GM12878 (cell line): ENCODE data around the gene SSR2. TPM values are rescaled to one million over a fixed set of nuclear protein-coding genes. Genes with fewer than 3 reads are reported as not detected.

Source experiments
- CEBPB ChIP-seq, 2 experiments: fragments of 150-350 bp in 1 of 2; IDR thresholded peaks; 2 replicates each; pipeline ENCODE4 v1.6.1; 2012 to 2014; ENCODE audit warnings: low read depth in 2 of 2, low read length in 2 of 2, borderline replicate concordance in 1 of 2, inconsistent platforms in 1 of 2
- CHD1 ChIP-seq: IDR thresholded peaks from 2 replicates; pipeline ENCODE4 v1.6.1; 2012; ENCODE audit warnings: low read depth, low read length, improper control_type of control experiment
- EP300 ChIP-seq, 2 experiments: fragments of 150-350 bp in 1 of 2; IDR thresholded peaks; 2 replicates each; pipeline ENCODE4 v1.6.1; 2011 to 2012; ENCODE audit warnings: low read depth in 2 of 2, low read length in 2 of 2, borderline replicate concordance in 1 of 2, improper control_type of control experiment in 1 of 2, inconsistent platforms in 1 of 2; ENCODE audit not compliant: control insufficient read depth in 1 of 2
- ETV6 ChIP-seq, 2 experiments: fragments of 450-650 bp in 1 of 2; IDR thresholded peaks in 1 of 2; conservative IDR thresholded peaks in 1 of 2; 2 replicates each; pipeline ENCODE4 v1.6.1; 2014; ENCODE audit warnings: antibody characterized with exemption in 1 of 2, borderline replicate concordance in 1 of 2, low read depth in 1 of 2, mild to moderate bottlenecking in 1 of 2, moderate library complexity in 1 of 2
- GATAD2B ChIP-seq: fragments of 450-650 bp; conservative IDR thresholded peaks from 2 replicates; pipeline ENCODE4 v1.6.1; 2017; ENCODE audit warnings: low read depth, mild to moderate bottlenecking, moderate library complexity
- NBN ChIP-seq: fragments of 450-650 bp; IDR thresholded peaks from 2 replicates; pipeline ENCODE4 v1.6.1; 2016
- NFIC ChIP-seq: IDR thresholded peaks from 2 replicates; pipeline ENCODE4 v1.6.1; 2012; ENCODE audit warnings: low read depth, mild to moderate bottlenecking, inconsistent platforms, low read length, moderate library complexity
- NFXL1 ChIP-seq: fragments of 450-650 bp; IDR thresholded peaks from 2 replicates; pipeline ENCODE4 v1.6.1; 2017; ENCODE audit warnings: antibody characterized with exemption, mild to moderate bottlenecking, borderline replicate concordance
- NRF1 ChIP-seq: conservative IDR thresholded peaks from 2 replicates; pipeline ENCODE4 v1.6.1; 2011; ENCODE audit warnings: mild to moderate bottlenecking, low read depth, low read length, improper control_type of control experiment
- POLR2AphosphoS2 ChIP-seq: IDR thresholded peaks from 2 replicates; pipeline ENCODE4 v1.6.1; 2011; ENCODE audit warnings: low read depth, mild to moderate bottlenecking, low read length, improper control_type of control experiment, moderate library complexity
- SMAD1 ChIP-seq: fragments of 450-650 bp; IDR thresholded peaks from 2 replicates; pipeline ENCODE4 v1.6.1; 2018; ENCODE audit warnings: mild to moderate bottlenecking, low read depth; ENCODE audit not compliant: partially characterized antibody
- SREBF2 ChIP-seq: IDR thresholded peaks from 2 replicates; pipeline ENCODE4 v1.6.1; 2012; ENCODE audit warnings: mild to moderate bottlenecking, low read length
- STAT1 ChIP-seq: fragments of 450-650 bp; conservative IDR thresholded peaks from 2 replicates; pipeline ENCODE4 v1.6.1; 2014; ENCODE audit warnings: antibody characterized with exemption, mild to moderate bottlenecking
- SUZ12 ChIP-seq: fragments of 200-600 bp; sonication (generic); IDR thresholded peaks from one replicate; pipeline ENCODE4 v1.6.1; 2018; ENCODE audit warnings: antibody characterized with exemption, mild to moderate bottlenecking; ENCODE audit not compliant: unreplicated experiment
- TARDBP ChIP-seq: IDR thresholded peaks from 2 replicates; pipeline ENCODE4 v1.6.1; 2016; ENCODE audit warnings: borderline replicate concordance
- TCF7 ChIP-seq: IDR thresholded peaks from 2 replicates; pipeline ENCODE4 v1.6.1; 2014; ENCODE audit warnings: antibody characterized with exemption, borderline replicate concordance
- ZNF384 ChIP-seq: IDR thresholded peaks from 2 replicates; pipeline ENCODE4 v1.6.1; 2012; ENCODE audit warnings: low read depth, mild to moderate bottlenecking, low read length, improper control_type of control experiment, borderline replicate concordance
- ZZZ3 ChIP-seq: IDR thresholded peaks from 2 replicates; pipeline ENCODE4 v1.6.1; 2011; ENCODE audit warnings: low read depth; ENCODE audit not compliant: control insufficient read depth, insufficient read length
- polyA plus RNA-seq, 11 experiments: library from polyadenylated mRNA; depleted of rRNA in 4 of 11; unstranded in 6 of 11; stranded (reverse) in 5 of 11; fragments of >200 nt; fragmentation: Nextera tagmentation in 4 of 11; fragmentation: Illumina TruSeq in 1 of 11; extraction: Ambion mirVana in 4 of 11; extraction: Trizol in 1 of 11; gene quantifications; 1 replicate in 1 of 11; 2 replicates in 10 of 11; pipeline versions ENCODE4 v1.2.1 to v1.2.3, GENCODE V29; 2011 to 2016; ENCODE audit warnings: inconsistent platforms in 2 of 11, missing spikeins in 2 of 11, low read depth in 1 of 11
- total RNA-seq, 4 experiments: library from RNA; depleted of rRNA in 3 of 4; stranded (reverse); fragments of >200 nt in 3 of 4; fragmentation: Illumina TruSeq in 1 of 4; extraction: Trizol in 1 of 4; gene quantifications; 2 replicates each; pipeline versions ENCODE4 v1.2.1 to v1.2.3, GENCODE V29; 2013 to 2021
- TF ChIP-seq, protein P1 (sequence below): IDR thresholded peaks from 2 replicates; pipeline ENCODE4 v1.6.1; 2012; ENCODE audit warnings: low read depth, low read length, improper control_type of control experiment
- TF ChIP-seq, protein P2 (sequence below): fragments of 450-650 bp; formaldehyde crosslinking; IDR thresholded peaks from 2 replicates; pipeline ENCODE4 v1.5.0; 2022; ENCODE audit warnings: mild to moderate bottlenecking, missing genetic modification characterization
- TF ChIP-seq, protein P3 (sequence below): IDR thresholded peaks from 2 replicates; pipeline ENCODE4 v1.6.1; 2011; ENCODE audit warnings: borderline replicate concordance, low read depth, mild to moderate bottlenecking, moderate library complexity, low read length; ENCODE audit not compliant: insufficient read depth, poor library complexity, severe bottlenecking
- TF ChIP-seq, protein P4 (sequence below): fragments of 450-650 bp; IDR thresholded peaks from 2 replicates; pipeline ENCODE4 v1.6.1; 2017; ENCODE audit warnings: borderline replicate concordance

SSR2 gene
- total and polyA plus RNA-seq, 10 of the 15 experiments (the other 5 are each of a cell fraction or from before 2014, with no cell fraction given): 207 to 553 (median 315) TPM

DNA sequence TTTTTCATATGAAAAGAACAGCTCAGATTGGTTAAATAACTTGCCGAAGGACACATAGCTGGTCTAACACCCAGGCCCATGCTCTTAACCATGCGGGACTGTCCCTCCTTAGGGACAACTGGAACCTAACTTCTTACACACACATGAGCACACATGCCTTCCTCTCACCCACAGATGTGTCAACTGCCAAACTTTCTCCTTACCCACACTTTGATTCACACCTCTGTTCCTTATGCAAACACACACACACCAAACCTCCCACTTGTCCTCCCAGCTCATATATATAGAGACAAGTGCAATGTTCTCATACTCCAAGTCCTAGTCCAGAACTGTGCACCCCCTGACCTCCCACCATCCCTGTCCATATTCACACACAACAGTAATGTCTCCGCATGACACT, 44.5 kb upstream of the SSR2 start (continued):
- TF ChIP-seq, protein P1, sequence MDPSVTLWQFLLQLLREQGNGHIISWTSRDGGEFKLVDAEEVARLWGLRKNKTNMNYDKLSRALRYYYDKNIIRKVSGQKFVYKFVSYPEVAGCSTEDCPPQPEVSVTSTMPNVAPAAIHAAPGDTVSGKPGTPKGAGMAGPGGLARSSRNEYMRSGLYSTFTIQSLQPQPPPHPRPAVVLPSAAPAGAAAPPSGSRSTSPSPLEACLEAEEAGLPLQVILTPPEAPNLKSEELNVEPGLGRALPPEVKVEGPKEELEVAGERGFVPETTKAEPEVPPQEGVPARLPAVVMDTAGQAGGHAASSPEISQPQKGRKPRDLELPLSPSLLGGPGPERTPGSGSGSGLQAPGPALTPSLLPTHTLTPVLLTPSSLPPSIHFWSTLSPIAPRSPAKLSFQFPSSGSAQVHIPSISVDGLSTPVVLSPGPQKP: no peak
- no peak for TF ChIP-seq POLR2AphosphoS2
- no peak for TF ChIP-seq ETV6 (conservative IDR thresholded peaks at IDR 0.05 in 1 of 2, IDR thresholded peaks at IDR 0.05 in 1 of 2; ENCODE audit: borderline replicate concordance in 1 of 2, low read depth in 1 of 2)
- no peak for TF ChIP-seq SUZ12
- no peak for TF ChIP-seq NFIC
- TF ChIP-seq SMAD1: peak; percentile 51
- 0 out of 2 replicates have a peak, but pooled peaks have one; percentile 18 for TF ChIP-seq GATAD2B
- peak; percentile 81 for TF ChIP-seq NBN
- TF ChIP-seq STAT1: no peak
- TF ChIP-seq, protein P2, sequence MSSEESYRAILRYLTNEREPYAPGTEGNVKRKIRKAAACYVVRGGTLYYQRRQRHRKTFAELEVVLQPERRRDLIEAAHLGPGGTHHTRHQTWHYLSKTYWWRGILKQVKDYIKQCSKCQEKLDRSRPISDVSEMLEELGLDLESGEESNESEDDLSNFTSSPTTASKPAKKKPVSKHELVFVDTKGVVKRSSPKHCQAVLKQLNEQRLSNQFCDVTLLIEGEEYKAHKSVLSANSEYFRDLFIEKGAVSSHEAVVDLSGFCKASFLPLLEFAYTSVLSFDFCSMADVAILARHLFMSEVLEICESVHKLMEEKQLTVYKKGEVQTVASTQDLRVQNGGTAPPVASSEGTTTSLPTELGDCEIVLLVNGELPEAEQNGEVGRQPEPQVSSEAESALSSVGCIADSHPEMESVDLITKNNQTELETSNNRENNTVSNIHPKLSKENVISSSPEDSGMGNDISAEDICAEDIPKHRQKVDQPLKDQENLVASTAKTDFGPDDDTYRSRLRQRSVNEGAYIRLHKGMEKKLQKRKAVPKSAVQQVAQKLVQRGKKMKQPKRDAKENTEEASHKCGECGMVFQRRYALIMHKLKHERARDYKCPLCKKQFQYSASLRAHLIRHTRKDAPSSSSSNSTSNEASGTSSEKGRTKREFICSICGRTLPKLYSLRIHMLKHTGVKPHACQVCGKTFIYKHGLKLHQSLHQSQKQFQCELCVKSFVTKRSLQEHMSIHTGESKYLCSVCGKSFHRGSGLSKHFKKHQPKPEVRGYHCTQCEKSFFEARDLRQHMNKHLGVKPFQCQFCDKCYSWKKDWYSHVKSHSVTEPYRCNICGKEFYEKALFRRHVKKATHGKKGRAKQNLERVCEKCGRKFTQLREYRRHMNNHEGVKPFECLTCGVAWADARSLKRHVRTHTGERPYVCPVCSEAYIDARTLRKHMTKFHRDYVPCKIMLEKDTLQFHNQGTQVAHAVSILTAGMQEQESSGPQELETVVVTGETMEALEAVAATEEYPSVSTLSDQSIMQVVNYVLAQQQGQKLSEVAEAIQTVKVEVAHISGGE (CRISPR knock-in tag): no peak
- TF ChIP-seq NRF1: no peak
- TF ChIP-seq ZNF384: no peak
- TF ChIP-seq EP300 (IDR thresholded peaks at IDR 0.05; ENCODE audit: borderline replicate concordance in 1 of 2, control insufficient read depth in 1 of 2, low read depth in 2 of 2, low read length in 2 of 2): peak in 1 of 2 experiments; percentile 8; a peak in 1 of 4 replicates
- TF ChIP-seq TCF7: no peak
- no peak for TF ChIP-seq ZZZ3
- TF ChIP-seq SREBF2: no peak
- TF ChIP-seq NFXL1: no peak
- no peak for TF ChIP-seq CEBPB (IDR thresholded peaks at IDR 0.05; ENCODE audit: borderline replicate concordance in 1 of 2, low read depth in 2 of 2, low read length in 2 of 2)
- TF ChIP-seq CHD1: no peak
- TF ChIP-seq, protein P3, sequence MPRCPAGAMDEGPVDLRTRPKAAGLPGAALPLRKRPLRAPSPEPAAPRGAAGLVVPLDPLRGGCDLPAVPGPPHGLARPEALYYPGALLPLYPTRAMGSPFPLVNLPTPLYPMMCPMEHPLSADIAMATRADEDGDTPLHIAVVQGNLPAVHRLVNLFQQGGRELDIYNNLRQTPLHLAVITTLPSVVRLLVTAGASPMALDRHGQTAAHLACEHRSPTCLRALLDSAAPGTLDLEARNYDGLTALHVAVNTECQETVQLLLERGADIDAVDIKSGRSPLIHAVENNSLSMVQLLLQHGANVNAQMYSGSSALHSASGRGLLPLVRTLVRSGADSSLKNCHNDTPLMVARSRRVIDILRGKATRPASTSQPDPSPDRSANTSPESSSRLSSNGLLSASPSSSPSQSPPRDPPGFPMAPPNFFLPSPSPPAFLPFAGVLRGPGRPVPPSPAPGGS: no peak
- TF ChIP-seq TARDBP: no peak
- TF ChIP-seq, protein P4, sequence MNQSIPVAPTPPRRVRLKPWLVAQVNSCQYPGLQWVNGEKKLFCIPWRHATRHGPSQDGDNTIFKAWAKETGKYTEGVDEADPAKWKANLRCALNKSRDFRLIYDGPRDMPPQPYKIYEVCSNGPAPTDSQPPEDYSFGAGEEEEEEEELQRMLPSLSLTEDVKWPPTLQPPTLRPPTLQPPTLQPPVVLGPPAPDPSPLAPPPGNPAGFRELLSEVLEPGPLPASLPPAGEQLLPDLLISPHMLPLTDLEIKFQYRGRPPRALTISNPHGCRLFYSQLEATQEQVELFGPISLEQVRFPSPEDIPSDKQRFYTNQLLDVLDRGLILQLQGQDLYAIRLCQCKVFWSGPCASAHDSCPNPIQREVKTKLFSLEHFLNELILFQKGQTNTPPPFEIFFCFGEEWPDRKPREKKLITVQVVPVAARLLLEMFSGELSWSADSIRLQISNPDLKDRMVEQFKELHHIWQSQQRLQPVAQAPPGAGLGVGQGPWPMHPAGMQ: no peak
